Activated CD4-positive, CD25-positive, alpha-beta regulatory T cell (primary cell): ENCODE results near the gene POMZP3.
"Not testable (repeated sequence)": the region's sequence is repeated elsewhere in the genome, so short reads cannot be mapped to it uniquely, and the experiment has no call there.

Experiments
- DNase-seq, 4 experiments: peaks; one replicate each; lab custom pipeline; 2025; lab: John Stamatoyannopoulos, UW

Gene POMZP3

GRCh38 chr7:76626989-76627642, at the start of gene POMZP3:
TSS of gene POMZP3 (minus strand) at chr7:76627279. CDS start at chr7:76626064, 1,215 bp downstream.
- DNase-seq: not testable (repeated sequence)

- DNase-seq: not testable (repeated sequence)
Measured at GRCh38 chr7:76675783-76676182, 48.7 kb upstream of the POMZP3 start.

GRCh38 chr7:76673346-76673745, 46.3 kb upstream of the POMZP3 start:
- not testable (repeated sequence) for DNase-seq

DNA sequence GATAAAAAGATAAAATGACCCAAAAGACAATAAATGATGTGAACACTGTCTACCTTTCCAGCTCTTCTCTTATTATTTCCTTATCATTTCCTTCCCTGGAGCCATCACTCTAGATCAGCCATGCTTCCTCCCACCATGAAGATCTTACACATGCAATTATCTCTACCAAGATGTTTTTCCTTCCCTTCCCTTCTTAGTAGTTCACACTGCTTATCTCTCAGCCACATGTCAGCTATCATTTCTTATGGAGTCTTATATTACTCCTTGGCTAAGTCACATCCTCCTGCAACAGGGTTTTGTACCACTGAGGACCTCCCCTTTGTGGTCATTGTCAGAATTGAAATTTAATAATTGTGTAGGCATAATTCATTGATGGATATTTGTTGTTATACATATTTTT, 32.1 kb upstream of the POMZP3 start:
- DNase-seq: not testable (repeated sequence)

DNA sequence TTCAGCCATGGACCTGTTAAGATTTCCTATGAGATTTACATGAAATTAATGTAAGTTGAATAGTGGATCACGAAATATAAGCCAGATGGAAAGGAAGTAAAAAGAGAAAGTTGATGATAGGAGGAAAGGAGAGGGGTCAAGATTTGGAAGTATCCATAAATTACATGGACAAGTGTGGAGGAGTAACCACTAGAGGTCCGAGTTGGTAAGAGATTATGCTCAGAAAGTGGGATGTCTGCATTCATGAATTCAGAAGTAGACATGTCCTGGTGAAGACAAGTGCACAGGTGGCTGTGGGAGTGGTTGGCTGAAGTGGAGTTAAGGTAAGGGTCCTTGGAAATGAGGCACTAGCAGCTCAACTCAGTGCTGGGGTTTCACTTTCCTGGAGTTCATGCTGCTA, 29.3 kb upstream of the POMZP3 start:
- DNase-seq: not testable (repeated sequence)

GRCh38 chr7:76642620-76643019, 15.5 kb upstream of the POMZP3 start:
- not testable (repeated sequence) for DNase-seq

GRCh38 chr7:76637061-76637691, 10.1 kb upstream of the POMZP3 start:
- not testable (repeated sequence) for DNase-seq

GRCh38 chr7:76626581-76626980, 498 bp downstream of the POMZP3 start:
- not testable (repeated sequence) for DNase-seq

DNA sequence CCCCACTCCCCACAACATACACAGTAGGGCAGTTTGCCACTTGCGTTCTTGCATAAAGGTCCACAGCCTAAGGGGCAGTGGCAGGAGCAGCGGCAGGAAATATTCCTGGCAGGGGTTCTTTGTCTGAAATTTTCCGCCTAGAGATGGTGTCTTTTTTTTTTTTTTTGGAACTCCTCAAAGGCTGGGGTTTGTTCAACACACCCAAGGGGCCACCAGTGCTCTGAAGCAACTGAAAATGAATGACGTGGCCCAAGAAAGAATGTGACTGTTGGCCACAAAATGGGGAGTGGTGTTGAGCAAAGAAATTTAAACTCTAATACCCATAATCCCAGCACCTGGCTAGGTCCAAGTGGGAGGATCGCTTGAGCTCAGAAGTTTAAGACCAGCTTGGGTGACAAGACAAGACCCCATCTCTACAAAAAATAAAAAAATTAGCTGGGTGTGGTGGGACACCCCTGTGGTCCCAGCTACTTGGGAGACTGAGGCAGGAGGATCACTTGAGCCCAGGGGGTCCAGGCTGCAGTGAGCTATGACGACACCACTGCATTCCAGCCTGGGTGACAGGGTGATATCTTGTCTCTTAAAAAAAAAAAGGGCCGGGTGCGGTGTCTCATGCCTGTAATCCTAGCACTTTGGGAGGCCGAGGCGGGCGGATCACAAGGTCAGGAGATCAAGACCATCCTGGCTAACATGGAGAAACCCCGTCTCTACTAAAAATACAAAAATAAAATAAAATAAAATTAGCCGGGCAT, 7.5 kb downstream of the POMZP3 start:
- not testable (repeated sequence) for DNase-seq

DNA sequence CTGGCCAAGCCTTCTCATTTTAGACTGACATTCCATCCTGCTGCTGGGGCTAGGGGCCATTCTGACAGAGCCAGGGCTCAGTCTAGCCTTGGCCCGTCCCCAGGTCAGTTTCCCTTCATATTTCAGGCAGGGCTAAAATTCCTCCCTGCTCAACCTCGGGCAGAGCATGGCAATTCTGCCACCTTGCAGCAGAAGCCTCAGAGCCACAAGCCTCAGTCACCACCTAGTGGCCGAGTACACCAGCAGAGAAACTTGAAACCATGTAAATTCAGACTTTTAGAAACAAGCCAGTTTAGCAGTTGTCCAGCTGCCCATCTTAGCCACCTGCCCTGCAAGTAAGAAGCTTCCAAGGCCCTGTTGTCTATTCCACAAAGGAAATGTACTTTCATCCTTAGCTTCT, 13.3 kb downstream of the POMZP3 start:
- not testable (repeated sequence) for DNase-seq

DNA sequence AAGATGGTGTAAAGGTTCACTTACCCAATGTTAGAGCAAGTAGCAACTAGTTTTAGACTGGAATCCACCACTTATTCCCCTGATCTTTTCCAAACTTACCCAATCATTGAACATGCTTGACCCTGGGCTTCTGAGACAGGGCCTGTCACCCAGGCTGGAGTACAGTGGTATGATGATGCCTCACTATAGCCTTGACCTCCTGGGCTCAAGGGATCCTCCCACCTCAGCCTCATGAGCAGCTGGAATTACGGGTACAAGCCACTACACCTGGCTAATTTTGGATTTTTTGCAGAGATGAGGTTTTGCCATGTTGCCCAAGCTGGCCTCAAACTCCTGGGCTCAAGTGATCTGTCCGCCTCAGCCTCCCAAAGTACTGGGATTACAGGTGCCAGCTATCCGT, 14.8 kb downstream of the POMZP3 start:
- not testable (repeated sequence) for DNase-seq

DNA sequence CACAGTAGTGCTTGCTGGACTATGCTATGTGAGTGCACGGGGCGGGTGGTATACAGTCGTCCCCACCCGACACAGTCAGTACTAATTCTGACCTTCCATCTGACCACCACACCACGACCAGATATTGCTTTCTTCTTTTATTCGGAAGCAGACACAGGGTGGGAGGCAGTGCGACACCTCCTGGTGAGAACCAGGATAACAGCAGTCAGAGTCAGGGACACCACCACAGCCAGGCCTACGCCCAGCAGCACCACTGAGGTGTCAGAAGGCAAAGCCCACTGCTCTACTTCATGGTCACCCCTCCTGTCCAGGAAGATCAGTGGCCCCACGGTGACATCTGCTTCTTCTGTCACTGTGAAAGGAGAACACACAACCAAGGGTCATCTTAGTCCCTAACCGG, 17.2 kb downstream of the POMZP3 start:
- DNase-seq: not testable (repeated sequence)

- DNase-seq: not testable (repeated sequence)
Measured at GRCh38 chr7:76608469-76608868, 18.6 kb downstream of the POMZP3 start.

DNA sequence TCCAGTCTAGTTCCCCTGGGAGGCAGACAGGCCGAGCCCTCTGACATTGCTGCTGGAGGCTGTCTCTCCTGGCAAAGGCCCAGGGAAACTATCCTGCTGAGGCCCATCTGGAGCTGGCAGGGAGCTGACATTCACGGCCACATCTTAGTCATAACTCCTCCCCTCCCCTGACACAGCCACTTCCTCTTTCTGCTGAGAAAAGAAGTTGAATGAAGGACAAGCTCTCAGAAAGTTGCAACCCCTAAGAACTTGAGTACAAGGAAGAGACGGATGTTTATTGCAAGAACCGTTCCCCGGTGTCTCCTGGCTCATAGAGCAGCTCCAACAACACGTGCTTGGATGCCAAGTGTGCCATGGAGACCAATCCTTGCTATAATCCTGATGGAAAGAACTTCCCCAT, 21.1 kb downstream of the POMZP3 start:
- not testable (repeated sequence) for DNase-seq

- not testable (repeated sequence) for DNase-seq
Measured at GRCh38 chr7:76600650-76601049, 26.4 kb downstream of the POMZP3 start.

- DNase-seq: not testable (repeated sequence)
Measured at GRCh38 chr7:76600116-76600482, 27.0 kb downstream of the POMZP3 start.

DNA sequence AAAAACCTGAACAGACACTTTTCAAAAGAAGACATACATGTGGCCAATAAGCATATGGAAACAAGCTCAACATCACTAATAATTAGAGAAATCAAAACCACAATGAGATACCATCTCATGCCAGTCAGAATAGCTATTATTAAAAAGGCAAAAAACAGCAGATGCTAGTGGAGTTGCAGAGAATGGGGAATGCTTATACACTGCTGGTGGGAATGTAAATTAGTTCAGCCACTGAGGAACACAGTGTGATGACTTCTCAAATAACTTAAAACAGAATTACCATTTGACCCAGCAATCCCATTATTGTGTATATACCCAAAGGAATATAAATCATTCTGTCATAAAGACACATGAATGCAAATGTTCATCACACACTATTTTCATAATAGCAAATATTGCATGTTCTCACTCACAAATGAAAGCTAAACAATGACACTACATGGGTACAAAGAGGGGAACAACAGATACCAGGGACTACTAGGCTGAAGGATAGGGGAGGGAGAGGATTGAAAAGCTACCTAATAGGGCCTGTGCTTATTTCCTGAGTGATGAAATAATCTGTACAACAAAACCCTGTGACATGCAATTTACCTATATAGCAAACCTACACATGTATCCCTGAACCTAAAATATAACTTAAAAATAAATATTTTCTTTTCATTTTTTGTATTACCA, 28.4 kb downstream of the POMZP3 start:
- not testable (repeated sequence) for DNase-seq

GRCh38 chr7:76597288-76597687, 29.8 kb downstream of the POMZP3 start:
- DNase-seq: not testable (repeated sequence)

GRCh38 chr7:76592694-76593093, 34.4 kb downstream of the POMZP3 start:
- DNase-seq: not testable (repeated sequence)

GRCh38 chr7:76591602-76592304, 35.3 kb downstream of the POMZP3 start:
- not testable (repeated sequence) for DNase-seq

- not testable (repeated sequence) for DNase-seq
Measured at GRCh38 chr7:76591033-76591432, 36.0 kb downstream of the POMZP3 start.

DNA sequence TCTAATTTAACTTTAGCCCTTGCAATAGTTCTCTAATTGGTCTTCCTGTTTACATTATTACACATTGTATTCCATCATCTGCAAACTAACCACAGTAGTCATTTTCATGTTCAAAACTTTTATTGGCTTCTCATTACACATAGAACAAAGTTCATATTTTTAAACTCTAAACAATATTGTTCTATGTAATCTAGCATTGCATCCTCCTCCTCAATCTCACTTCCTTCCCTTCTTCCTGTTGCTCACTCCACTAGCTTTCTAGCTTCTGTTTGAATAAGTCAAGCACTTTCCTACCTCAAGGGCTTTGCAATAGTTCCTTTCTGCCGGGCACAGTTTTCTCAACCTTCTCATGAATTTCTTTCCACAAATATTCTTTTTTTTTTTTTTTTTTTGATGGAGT, 38.5 kb downstream of the POMZP3 start:
- not testable (repeated sequence) for DNase-seq
